Suprapubic skin (tissue), 4 donors: ENCODE results near the gene HIPK4.

Experiments
- CTCF ChIP-seq, 2 donors: fragments of 200-600 bp in 1 of 2; fragments of 450-650 bp in 1 of 2; sonication (generic) in 1 of 2; IDR thresholded peaks; one replicate each; pipeline ENCODE4 v1.5.1; 2016 to 2019; ENCODE audit warnings: antibody characterized with exemption in 2 of 2, mild to moderate bottlenecking in 1 of 2, moderate library complexity in 1 of 2
- POLR2A ChIP-seq, 2 donors: fragments of 450-650 bp; IDR thresholded peaks; one replicate each; pipeline ENCODE4 v1.6.1; 2017; ENCODE audit warnings: antibody characterized with exemption in 2 of 2, mild to moderate bottlenecking in 2 of 2, moderate library complexity in 2 of 2
- POLR2AphosphoS5 ChIP-seq, 3 donors: sonication (generic); formaldehyde crosslinking; IDR thresholded peaks; one replicate each; pipeline ENCODE4 v1.6.1; 2017; ENCODE audit warnings: antibody characterized with exemption in 3 of 3

DNA sequence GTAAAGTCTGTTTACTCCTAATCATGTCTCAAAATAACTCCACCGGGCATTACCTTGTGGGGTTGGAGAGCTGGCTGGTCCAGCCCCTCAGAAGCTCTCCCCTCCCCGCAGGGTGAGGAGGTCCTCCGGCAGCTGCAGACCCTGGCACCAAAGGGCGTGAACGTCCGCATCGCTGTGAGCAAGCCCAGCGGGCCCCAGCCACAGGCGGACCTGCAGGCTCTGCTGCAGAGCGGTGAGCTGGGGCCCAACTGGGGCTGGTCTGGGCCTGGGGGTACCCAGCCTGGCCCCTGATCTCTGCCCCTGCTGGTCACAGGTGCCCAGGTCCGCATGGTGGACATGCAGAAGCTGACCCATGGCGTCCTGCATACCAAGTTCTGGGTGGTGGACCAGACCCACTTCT lies 20.2 kb downstream of the HIPK4 start:
- TF ChIP-seq CTCF (IDR thresholded peaks at IDR 0.05) = no peak
- TF ChIP-seq POLR2AphosphoS5 (IDR thresholded peaks at IDR 0.05) = no peak
- no peak for TF ChIP-seq POLR2A (IDR thresholded peaks at IDR 0.05)
